ENCODE measurements around the gene NMD3.
"Not testable (repeated sequence)": the region's sequence is repeated elsewhere in the genome, so short reads cannot be mapped to it uniquely, and the experiment has no call there.

Gene NMD3

DNA sequence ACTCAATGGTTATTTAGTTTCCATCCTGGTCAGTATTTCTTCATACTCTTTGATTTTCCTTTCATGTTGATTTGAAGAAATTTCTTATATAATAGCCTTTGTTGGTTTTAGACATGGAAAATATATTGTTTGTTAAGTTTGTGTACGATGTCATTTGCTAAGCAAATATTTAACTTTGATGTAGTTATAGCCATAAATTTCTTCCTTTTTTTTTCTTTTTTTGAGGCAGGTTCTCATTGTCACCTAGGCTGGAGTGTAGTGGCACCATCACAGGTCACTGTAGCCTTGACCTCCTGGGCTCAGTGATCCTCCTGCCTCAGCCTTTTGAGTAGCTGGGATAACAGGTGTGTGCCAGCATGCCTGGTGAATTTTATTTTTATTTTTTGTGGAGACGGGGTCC lies 51.4 kb downstream of the NMD3 start:
- TF ChIP-seq, protein P1, sequence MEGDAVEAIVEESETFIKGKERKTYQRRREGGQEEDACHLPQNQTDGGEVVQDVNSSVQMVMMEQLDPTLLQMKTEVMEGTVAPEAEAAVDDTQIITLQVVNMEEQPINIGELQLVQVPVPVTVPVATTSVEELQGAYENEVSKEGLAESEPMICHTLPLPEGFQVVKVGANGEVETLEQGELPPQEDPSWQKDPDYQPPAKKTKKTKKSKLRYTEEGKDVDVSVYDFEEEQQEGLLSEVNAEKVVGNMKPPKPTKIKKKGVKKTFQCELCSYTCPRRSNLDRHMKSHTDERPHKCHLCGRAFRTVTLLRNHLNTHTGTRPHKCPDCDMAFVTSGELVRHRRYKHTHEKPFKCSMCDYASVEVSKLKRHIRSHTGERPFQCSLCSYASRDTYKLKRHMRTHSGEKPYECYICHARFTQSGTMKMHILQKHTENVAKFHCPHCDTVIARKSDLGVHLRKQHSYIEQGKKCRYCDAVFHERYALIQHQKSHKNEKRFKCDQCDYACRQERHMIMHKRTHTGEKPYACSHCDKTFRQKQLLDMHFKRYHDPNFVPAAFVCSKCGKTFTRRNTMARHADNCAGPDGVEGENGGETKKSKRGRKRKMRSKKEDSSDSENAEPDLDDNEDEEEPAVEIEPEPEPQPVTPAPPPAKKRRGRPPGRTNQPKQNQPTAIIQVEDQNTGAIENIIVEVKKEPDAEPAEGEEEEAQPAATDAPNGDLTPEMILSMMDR (IDR thresholded peaks at IDR 0.05; ENCODE audit: insufficient read depth, low read depth, low read length, missing control alignments), result no peak
- H3K4me3 ChIP-seq (ENCODE audit: low read length), result no peak overlapping the region

DNA sequence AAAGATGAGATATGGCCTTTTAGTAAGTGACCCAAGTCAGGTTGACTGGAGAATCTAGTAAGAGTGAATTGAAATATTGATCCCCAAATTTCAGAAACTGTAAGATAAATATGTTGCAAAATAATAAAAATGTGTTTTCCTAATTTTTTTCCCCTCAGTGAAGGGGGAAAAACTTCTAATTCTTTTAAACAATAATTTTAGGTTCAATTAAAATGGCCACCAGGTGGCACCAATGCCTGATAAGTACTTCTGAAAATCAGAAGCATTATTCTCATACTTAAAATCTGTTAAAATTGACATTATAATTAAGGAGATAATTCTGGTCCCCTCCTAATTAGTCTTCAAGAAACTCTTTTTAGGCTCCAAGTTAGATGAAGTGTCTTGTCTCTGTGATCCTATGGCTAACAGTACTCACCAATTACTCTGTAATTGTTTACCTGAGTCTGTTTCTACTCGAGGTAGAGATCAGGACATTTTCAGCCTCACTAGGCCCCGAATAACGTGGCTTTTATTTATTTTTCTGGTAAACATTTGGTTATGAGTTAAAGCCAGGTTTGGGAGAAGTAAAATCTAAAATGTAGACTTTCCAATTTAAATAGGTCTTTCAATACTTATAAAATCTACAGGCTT lies 52.6 kb downstream of the NMD3 start:
- peak; percentile 62 for DNase-seq (ENCODE audit: low read depth)
- H3K4me3 ChIP-seq (ENCODE audit: low read length), result no peak overlapping the region
- TF ChIP-seq, protein P1 (IDR thresholded peaks at IDR 0.05; ENCODE audit: insufficient read depth, low read depth, low read length, missing control alignments), result peak; percentile 47

More for the DNA sequence above, 51.4 kb downstream of the NMD3 start:
- no peak for DNase-seq (ENCODE audit: low read depth)

- no peak overlapping the region for H3K4me3 ChIP-seq (ENCODE audit: low read length)
- TF ChIP-seq, protein P1 (IDR thresholded peaks at IDR 0.05; ENCODE audit: insufficient read depth, low read depth, low read length, missing control alignments), result peak; percentile 48
- DNase-seq (ENCODE audit: low read depth), result peak; percentile 66
Observed at GRCh38 chr3:161274691-161275298, 53.7 kb downstream of the NMD3 start.

GRCh38 chr3:161275919-161276318 lies 54.8 kb downstream of the NMD3 start:
- TF ChIP-seq, protein P1 (IDR thresholded peaks at IDR 0.05; ENCODE audit: insufficient read depth, low read depth, low read length, missing control alignments), result no peak
- DNase-seq (ENCODE audit: low read depth), result peak; percentile 84
- no peak overlapping the region for H3K4me3 ChIP-seq (ENCODE audit: low read length)

DNA sequence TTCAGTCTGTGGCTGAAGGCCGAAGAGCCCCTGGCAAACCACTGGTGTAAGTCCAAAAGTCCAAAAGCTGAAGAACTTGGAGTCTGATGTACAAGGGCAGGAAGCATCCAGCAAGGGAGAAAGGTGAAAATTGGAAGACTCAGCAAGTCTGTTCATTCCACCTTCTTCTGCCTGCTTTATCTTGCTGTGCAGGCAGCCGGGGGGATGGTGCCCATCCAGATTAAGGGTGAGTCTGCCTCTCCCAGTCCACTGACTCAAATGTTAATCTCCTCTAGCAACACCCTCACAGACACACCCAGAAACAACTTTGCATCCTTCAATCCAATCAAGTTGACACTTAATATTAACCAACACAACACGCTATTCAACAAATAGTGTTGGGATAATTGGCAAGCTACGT lies 61.3 kb downstream of the NMD3 start:
- not testable (repeated sequence) for DNase-seq (ENCODE audit: low read depth)
- peak overlapping the region; percentile 45 for H3K4me3 ChIP-seq (ENCODE audit: low read length)

DNA sequence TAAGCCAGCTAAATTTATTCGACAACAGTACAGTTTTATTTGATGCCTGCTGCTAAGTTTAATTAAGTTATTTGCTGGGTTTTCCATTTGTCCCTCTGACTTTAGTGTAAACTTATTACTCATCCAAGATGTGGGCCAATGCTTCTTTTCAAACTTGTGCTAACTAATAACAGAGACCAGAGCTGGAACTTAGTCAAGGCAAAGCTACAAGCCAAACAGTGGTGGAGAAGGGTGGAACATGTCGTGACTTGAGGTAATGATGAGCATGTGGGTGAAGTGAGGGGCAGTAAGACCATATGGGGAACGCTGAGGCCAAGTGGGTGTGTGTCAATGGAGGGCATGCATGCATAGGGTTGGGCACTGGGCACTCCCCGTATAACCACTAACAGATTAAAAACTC lies 63.9 kb downstream of the NMD3 start:
- no peak overlapping the region for H3K4me3 ChIP-seq (ENCODE audit: low read length)
- TF ChIP-seq, protein P1 (IDR thresholded peaks at IDR 0.05; ENCODE audit: insufficient read depth, low read depth, low read length, missing control alignments), result no peak
- DNase-seq (ENCODE audit: low read depth), result peak; percentile 91

DNA sequence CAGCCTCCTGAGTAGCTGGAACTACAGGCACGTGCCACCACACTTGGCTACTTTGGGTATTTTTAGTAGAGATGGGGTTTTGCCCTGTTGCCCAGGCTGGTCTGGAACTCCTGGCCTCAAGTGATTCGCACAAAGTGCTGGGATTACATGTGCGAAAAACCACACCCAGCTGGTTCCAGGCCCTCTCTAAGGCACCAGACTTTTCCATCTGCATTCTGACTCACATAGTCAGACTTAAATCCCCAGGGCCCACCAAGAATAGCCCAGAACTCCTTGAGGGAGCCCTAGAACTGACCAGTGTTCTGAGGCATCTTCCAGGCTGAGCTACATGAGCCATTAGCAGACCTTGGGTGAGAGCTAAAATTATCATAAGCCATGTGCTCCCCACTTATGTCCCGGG lies 68.1 kb downstream of the NMD3 start:
- DNase-seq (ENCODE audit: low read depth), result no peak
- TF ChIP-seq, protein P1 (IDR thresholded peaks at IDR 0.05; ENCODE audit: insufficient read depth, low read depth, low read length, missing control alignments), result no peak

More for the DNA sequence above, 68.1 kb downstream of the NMD3 start:
- no peak overlapping the region for H3K4me3 ChIP-seq (ENCODE audit: low read length)
